HEK293 (cell line): ENCODE measurements around the gene ATP11C.
A peak's percentile ranks its signal among the peaks of the same experiment; 100 is the strongest.

Source experiments
- BCL6B ChIP-seq: fragments of 450-650 bp; formaldehyde crosslinking; IDR thresholded peaks from 2 replicates; pipeline ENCODE4 v1.5.1; 2017; ENCODE audit warnings: missing biosample characterization, missing genetic modification characterization
- FEZF1 ChIP-seq: fragments of 450-650 bp; formaldehyde crosslinking; IDR thresholded peaks from 2 replicates; pipeline ENCODE4 v1.5.1; 2016; ENCODE audit warnings: missing biosample characterization, missing genetic modification characterization
- HOXA7 ChIP-seq: sonication (generic); formaldehyde crosslinking; IDR thresholded peaks from 2 replicates; pipeline ENCODE4 v1.8.1; 2022; ENCODE audit warnings: missing genetic modification reagents, borderline replicate concordance
- PATZ1 ChIP-seq: fragments of 450-650 bp; formaldehyde crosslinking; IDR thresholded peaks from 2 replicates; pipeline ENCODE4 v1.5.1; 2016; ENCODE audit warnings: missing biosample characterization, missing genetic modification characterization
- PRDM2 ChIP-seq: fragments of 450-650 bp; formaldehyde crosslinking; IDR thresholded peaks from 2 replicates; pipeline ENCODE4 v1.5.1; 2016; ENCODE audit warnings: missing biosample characterization, missing genetic modification characterization, borderline replicate concordance
- SCRT1 ChIP-seq: fragments of 450-650 bp; formaldehyde crosslinking; IDR thresholded peaks from 2 replicates; pipeline ENCODE4 v1.5.1; 2016; ENCODE audit warnings: missing biosample characterization, missing genetic modification characterization, borderline replicate concordance
- SP3 ChIP-seq: fragments of 450-650 bp; formaldehyde crosslinking; IDR thresholded peaks from 2 replicates; pipeline ENCODE4 v1.5.1; 2016; ENCODE audit warnings: missing biosample characterization, missing genetic modification characterization
- ZBTB17 ChIP-seq: fragments of 450-650 bp; formaldehyde crosslinking; IDR thresholded peaks from 2 replicates; pipeline ENCODE4 v1.5.1; 2016; ENCODE audit warnings: missing biosample characterization, missing genetic modification characterization
- ZBTB44 ChIP-seq: fragments of 450-650 bp; IDR thresholded peaks from 2 replicates; pipeline ENCODE4 v1.5.1; 2018; ENCODE audit warnings: missing biosample characterization, mild to moderate bottlenecking, missing genetic modification characterization
- ZBTB8A ChIP-seq: fragments of 450-650 bp; formaldehyde crosslinking; IDR thresholded peaks from 2 replicates; pipeline ENCODE4 v1.5.1; 2016; ENCODE audit warnings: missing biosample characterization, missing genetic modification characterization
- ZFP69B ChIP-seq: fragments of 450-650 bp; formaldehyde crosslinking; IDR thresholded peaks from 2 replicates; pipeline ENCODE4 v1.5.1; 2016; ENCODE audit warnings: missing biosample characterization, missing genetic modification characterization
- ZNF121 ChIP-seq: fragments of 450-650 bp; formaldehyde crosslinking; IDR thresholded peaks from 2 replicates; pipeline ENCODE4 v1.5.1; 2016; ENCODE audit warnings: missing biosample characterization, missing genetic modification characterization
- ZNF169 ChIP-seq: fragments of 450-650 bp; formaldehyde crosslinking; IDR thresholded peaks from 2 replicates; pipeline ENCODE4 v1.5.1; 2016; ENCODE audit warnings: missing biosample characterization, missing genetic modification characterization
- ZNF202 ChIP-seq: fragments of 450-650 bp; formaldehyde crosslinking; IDR thresholded peaks from 2 replicates; pipeline ENCODE4 v1.5.1; 2016; ENCODE audit warnings: missing biosample characterization, missing genetic modification characterization, borderline replicate concordance
- ZNF23 ChIP-seq: fragments of 450-650 bp; formaldehyde crosslinking; IDR thresholded peaks from 2 replicates; pipeline ENCODE4 v1.5.1; 2016; ENCODE audit warnings: missing biosample characterization, missing genetic modification characterization, borderline replicate concordance
- ZNF248 ChIP-seq: fragments of 450-650 bp; formaldehyde crosslinking; IDR thresholded peaks from 2 replicates; pipeline ENCODE4 v1.5.1; 2017; ENCODE audit warnings: missing biosample characterization, missing genetic modification characterization
- ZNF26 ChIP-seq: fragments of 450-650 bp; formaldehyde crosslinking; IDR thresholded peaks from 2 replicates; pipeline ENCODE4 v1.5.1; 2016; ENCODE audit warnings: missing biosample characterization, missing genetic modification characterization
- ZNF280D ChIP-seq: fragments of 450-650 bp; formaldehyde crosslinking; IDR thresholded peaks from 2 replicates; pipeline ENCODE4 v1.5.1; 2016; ENCODE audit warnings: missing biosample characterization, missing genetic modification characterization
- ZNF324 ChIP-seq: fragments of 450-650 bp; formaldehyde crosslinking; IDR thresholded peaks from 2 replicates; pipeline ENCODE4 v1.5.1; 2016; ENCODE audit warnings: missing biosample characterization, missing genetic modification characterization
- ZNF350 ChIP-seq: fragments of 450-650 bp; formaldehyde crosslinking; IDR thresholded peaks from 2 replicates; pipeline ENCODE4 v1.5.0; 2017; ENCODE audit warnings: missing biosample characterization, mild to moderate bottlenecking, missing genetic modification characterization
- ZNF658 ChIP-seq: fragments of 450-650 bp; formaldehyde crosslinking; IDR thresholded peaks from 2 replicates; pipeline ENCODE4; 2016; ENCODE audit warnings: missing biosample characterization, missing genetic modification characterization
- ZNF664 ChIP-seq: fragments of 450-650 bp; formaldehyde crosslinking; IDR thresholded peaks from 2 replicates; pipeline ENCODE4 v1.5.1; 2016; ENCODE audit warnings: missing biosample characterization, missing genetic modification characterization
- ZNF670 ChIP-seq: fragments of 450-650 bp; formaldehyde crosslinking; IDR thresholded peaks from 2 replicates; pipeline ENCODE4 v1.5.1; 2016; ENCODE audit warnings: missing biosample characterization, missing genetic modification characterization, low read depth
- ZNF701 ChIP-seq: fragments of 450-650 bp; formaldehyde crosslinking; IDR thresholded peaks from 2 replicates; pipeline ENCODE4 v1.5.1; 2016; ENCODE audit warnings: missing biosample characterization, missing genetic modification characterization

The ATP11C gene

GRCh38 chrX:139831675-139832456 is 101.0 kb downstream of the ATP11C start (continued):
- no peak for TF ChIP-seq PATZ1 (tag by site-specific recombination)
- TF ChIP-seq ZNF121 (tag by site-specific recombination): no peak
- no peak for TF ChIP-seq ZNF664 (tag by site-specific recombination)
- no peak for TF ChIP-seq ZFP69B
- no peak for TF ChIP-seq ZNF701 (tag by site-specific recombination)
- TF ChIP-seq FEZF1 (tag by site-specific recombination): peak; percentile 6; the same call in 1 of the 2 replicates
- no peak for TF ChIP-seq ZNF169 (tag by site-specific recombination)
- no peak for TF ChIP-seq ZNF670 (tag by site-specific recombination)
- no peak for TF ChIP-seq ZNF26 (tag by site-specific recombination)
- TF ChIP-seq ZBTB8A (tag by site-specific recombination): no peak
- no peak for TF ChIP-seq ZNF23 (tag by site-specific recombination)
- TF ChIP-seq HOXA7: no peak
- no peak for TF ChIP-seq ZNF350 (tag by site-specific recombination)
- TF ChIP-seq BCL6B (tag by site-specific recombination): no peak
- no peak for TF ChIP-seq ZNF202 (tag by site-specific recombination)
- no peak for TF ChIP-seq SCRT1 (tag by site-specific recombination)
- peak; percentile 51; the same call in 1 of the 2 replicates for TF ChIP-seq ZBTB44 (tag by site-specific recombination)
- TF ChIP-seq SP3 (tag by site-specific recombination): no peak
- TF ChIP-seq PRDM2 (tag by site-specific recombination): no peak
- TF ChIP-seq ZNF324 (tag by site-specific recombination): no peak
- TF ChIP-seq ZNF280D (tag by site-specific recombination): no peak
- no peak for TF ChIP-seq ZNF658
- TF ChIP-seq ZNF248 (tag by site-specific recombination): no peak
- TF ChIP-seq ZBTB17 (tag by site-specific recombination): no peak
